Gastrocnemius medialis (tissue), 4 donors: Measurements from ENCODE around the gene KLF9.

Experiments used
- POLR2A ChIP-seq, 2 donors: fragments of 450-650 bp; IDR thresholded peaks; one replicate each; pipeline ENCODE4 v1.6.1; 2017; ENCODE audit warnings: antibody characterized with exemption in 2 of 2, mild to moderate bottlenecking in 2 of 2, moderate library complexity in 2 of 2
- TF ChIP-seq, protein P1 (sequence below), 5 experiments: fragments of 450-650 bp in 3 of 5; fragments of 200-600 bp in 2 of 5; sonication (generic) in 2 of 5; IDR thresholded peaks in 4 of 5; conservative IDR thresholded peaks in 1 of 5; 1 replicate in 4 of 5; 2 replicates in 1 of 5; pipeline ENCODE4 v1.5.1; 2016 to 2019; ENCODE audit warnings: antibody characterized with exemption in 5 of 5, mild to moderate bottlenecking in 3 of 5, moderate library complexity in 3 of 5

DNA sequence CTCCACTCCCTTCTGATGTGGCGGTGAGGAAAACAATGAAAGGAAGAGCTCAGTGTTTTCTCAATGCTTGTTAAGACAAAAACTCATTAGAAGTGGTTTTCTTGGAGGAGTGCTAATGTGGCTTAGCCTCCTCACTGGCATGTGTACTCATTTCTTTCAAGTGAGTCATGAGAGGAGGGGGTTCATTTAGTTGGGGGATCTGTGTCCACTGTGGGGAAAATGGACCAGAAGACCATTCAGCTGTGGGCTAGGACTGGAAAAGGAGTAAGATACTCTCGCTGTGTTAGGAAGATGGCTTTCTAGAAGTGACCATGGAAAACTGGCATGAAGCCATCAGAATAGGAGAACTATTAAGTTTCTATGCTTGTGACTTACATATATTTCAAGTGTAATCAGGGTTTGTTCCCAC, 23.5 kb downstream of the KLF9 start:
- no peak for TF ChIP-seq POLR2A (IDR thresholded peaks at IDR 0.05)
- TF ChIP-seq, protein P1, sequence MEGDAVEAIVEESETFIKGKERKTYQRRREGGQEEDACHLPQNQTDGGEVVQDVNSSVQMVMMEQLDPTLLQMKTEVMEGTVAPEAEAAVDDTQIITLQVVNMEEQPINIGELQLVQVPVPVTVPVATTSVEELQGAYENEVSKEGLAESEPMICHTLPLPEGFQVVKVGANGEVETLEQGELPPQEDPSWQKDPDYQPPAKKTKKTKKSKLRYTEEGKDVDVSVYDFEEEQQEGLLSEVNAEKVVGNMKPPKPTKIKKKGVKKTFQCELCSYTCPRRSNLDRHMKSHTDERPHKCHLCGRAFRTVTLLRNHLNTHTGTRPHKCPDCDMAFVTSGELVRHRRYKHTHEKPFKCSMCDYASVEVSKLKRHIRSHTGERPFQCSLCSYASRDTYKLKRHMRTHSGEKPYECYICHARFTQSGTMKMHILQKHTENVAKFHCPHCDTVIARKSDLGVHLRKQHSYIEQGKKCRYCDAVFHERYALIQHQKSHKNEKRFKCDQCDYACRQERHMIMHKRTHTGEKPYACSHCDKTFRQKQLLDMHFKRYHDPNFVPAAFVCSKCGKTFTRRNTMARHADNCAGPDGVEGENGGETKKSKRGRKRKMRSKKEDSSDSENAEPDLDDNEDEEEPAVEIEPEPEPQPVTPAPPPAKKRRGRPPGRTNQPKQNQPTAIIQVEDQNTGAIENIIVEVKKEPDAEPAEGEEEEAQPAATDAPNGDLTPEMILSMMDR (IDR thresholded peaks at IDR 0.05 in 4 of 5, conservative IDR thresholded peaks at IDR 0.05 in 1 of 5): no peak
